Loucy (cell line): ENCODE measurements around the gene BMAL2.
A peak's percentile ranks its signal among the peaks of the same experiment; 100 is the strongest.

ENCODE experiments used
- H2AFZ ChIP-seq: fragments of 200-600 bp; sonication (generic); 2 replicates; pipeline ENCODE4 v1.6.0; 2016; ENCODE audit warnings: antibody characterized with exemption, mild to moderate bottlenecking, low read length, moderate library complexity
- H3F3A ChIP-seq: fragments of 200-600 bp; 2 replicates; pipeline ENCODE4 v1.6.0; 2016; ENCODE audit warnings: antibody characterized with exemption, low read depth, mild to moderate bottlenecking
- H3K27me3 ChIP-seq: fragments of 200-600 bp; sonication (generic); 2 replicates; pipeline ENCODE4 v1.6.1; 2014; ENCODE audit warnings: low read length, mild to moderate bottlenecking; ENCODE audit not compliant: insufficient read depth, poor library complexity, severe bottlenecking
- H3K36me3 ChIP-seq: fragments of 200-600 bp; sonication (generic); 2 replicates; pipeline ENCODE4 v1.6.1; 2016; ENCODE audit warnings: low read length; ENCODE audit not compliant: insufficient read depth
- H3K4me1 ChIP-seq: fragments of 200-600 bp; sonication (generic); 2 replicates; pipeline ENCODE4 v1.5.1; 2014; ENCODE audit warnings: low read length, mild to moderate bottlenecking; ENCODE audit not compliant: insufficient read depth, poor library complexity, severe bottlenecking
- H3K4me2 ChIP-seq: fragments of 200-600 bp; sonication (generic); 2 replicates; pipeline ENCODE4 v1.6.0; 2014; ENCODE audit warnings: antibody characterized with exemption, low read length, low read depth, mild to moderate bottlenecking; ENCODE audit not compliant: poor library complexity, severe bottlenecking
- H3K4me3 ChIP-seq: fragments of 200-600 bp; sonication (generic); 2 replicates; pipeline ENCODE4 v1.5.1; 2014; ENCODE audit warnings: low read length, mild to moderate bottlenecking, mixed read lengths; ENCODE audit not compliant: poor library complexity, severe bottlenecking
- H3K79me2 ChIP-seq: fragments of 200-600 bp; sonication (generic); 2 replicates; pipeline ENCODE4 v1.6.1; 2014; ENCODE audit warnings: low read length; ENCODE audit not compliant: insufficient read depth
- H3K9ac ChIP-seq: fragments of 200-600 bp; sonication (generic); 2 replicates; pipeline ENCODE4 v1.6.0; 2014; ENCODE audit warnings: mild to moderate bottlenecking, low read depth, low read length, moderate library complexity; ENCODE audit not compliant: poor library complexity, severe bottlenecking
- H3K9me2 ChIP-seq: fragments of 200-600 bp; sonication (generic); replicated peaks from 2 replicates; pipeline ENCODE4 v1.6.1; 2016; ENCODE audit warnings: low read depth, low read length, mixed read lengths
- H3K9me3 ChIP-seq: fragments of 200-600 bp; sonication (generic); 2 replicates; pipeline ENCODE4 v1.6.1; 2014; ENCODE audit warnings: mild to moderate bottlenecking, antibody characterized with exemption, low read length, low read depth; ENCODE audit not compliant: insufficient read depth
- H4K20me1 ChIP-seq: fragments of 200-600 bp; sonication (generic); 2 replicates; pipeline ENCODE4 v1.6.0; 2014; ENCODE audit warnings: antibody characterized with exemption, low read length, mild to moderate bottlenecking; ENCODE audit not compliant: insufficient read depth, poor library complexity, severe bottlenecking
- CTCF ChIP-seq: fragments of 200-600 bp; sonication (generic); conservative IDR thresholded peaks from 2 replicates; pipeline ENCODE4 v1.5.1; 2014; ENCODE audit warnings: mild to moderate bottlenecking, antibody characterized with exemption, low read length
- EZH2phosphoT487 ChIP-seq: fragments of 200-600 bp; IDR thresholded peaks from 2 replicates; pipeline ENCODE4 v1.6.1; 2018; ENCODE audit warnings: antibody characterized with exemption, mild to moderate bottlenecking, moderate library complexity, borderline replicate concordance

BMAL2 gene

GRCh38 chr12:27367078-27367477 lies 34.4 kb downstream of the BMAL2 start:
- H3K4me1 ChIP-seq = peaks cover 6% of the 10 kb centered on the region
- no peak for TF ChIP-seq EZH2phosphoT487
- no peak for TF ChIP-seq CTCF
- no peak overlapping the region for H3K4me2 ChIP-seq

GRCh38 chr12:27382171-27382795 lies 49.6 kb downstream of the BMAL2 start:
- Histone ChIP-seq H3K9me3 (no peaks in the 10 kb centered on the region), H3F3A (no peaks in the 10 kb centered on the region), H3K36me3 (peaks cover 10% of the 10 kb centered on the region; the same call in 1 of the 2 replicates), H3K4me3 (no peak overlapping the region), H3K27me3 (no peaks in the 10 kb centered on the region), H3K4me2 (peak overlapping the region; percentile 2), H3K4me1 (peaks cover 4% of the 10 kb centered on the region), H3K9ac (no peak overlapping the region), H3K79me2 (no peaks in the 10 kb centered on the region), H4K20me1 (no peaks in the 10 kb centered on the region), H3K9me2 (no peaks in the 10 kb centered on the region), H2AFZ (no peak overlapping the region)
- TF ChIP-seq CTCF = no peak
- TF ChIP-seq EZH2phosphoT487 = no peak

More at GRCh38 chr12:27367078-27367477, 34.4 kb downstream of the BMAL2 start:
- H3K27me3 ChIP-seq = no peaks in the 10 kb centered on the region
- no peaks in the 10 kb centered on the region for H4K20me1 ChIP-seq
- no peaks in the 10 kb centered on the region for H3K79me2 ChIP-seq
- H3K36me3 ChIP-seq = peaks cover 18% of the 10 kb centered on the region; the same call in 1 of the 2 replicates
- no peak overlapping the region for H3K9ac ChIP-seq
- no peak overlapping the region for H3K4me3 ChIP-seq
- H3K9me2 ChIP-seq = no peaks in the 10 kb centered on the region
- H3F3A ChIP-seq = no peaks in the 10 kb centered on the region
- H2AFZ ChIP-seq = no peak overlapping the region
- H3K9me3 ChIP-seq = no peaks in the 10 kb centered on the region
